Adrenal gland (tissue), 12 donors: ENCODE data around the gene COL4A1. TPM values are rescaled to one million over a fixed set of nuclear protein-coding genes. Genes with fewer than 3 reads are reported as not detected.

ENCODE experiments used
- DNase-seq, 7 donors: peaks; one replicate each; pipeline ENCODE4 v3.0.0-alpha.2; 2019 to 2020
- H3K27ac ChIP-seq, 5 donors: fragments of 200-600 bp; sonication (generic) in 4 of 5; 1 replicate in 3 of 5; 2 replicates in 2 of 5; pipeline versions ENCODE4 v1.5.1 to v1.8.0; 2016 to 2020; ENCODE audit warnings: mild to moderate bottlenecking in 1 of 5
- H3K27me3 ChIP-seq: fragments of 200-600 bp; 2 replicates; pipeline ENCODE4 v1.8.0; 2021
- H3K36me3 ChIP-seq, 2 donors: fragments of 200-600 bp; replicated peaks in 1 of 2; 1 replicate in 1 of 2; 2 replicates in 1 of 2; pipeline versions ENCODE4 v1.5.1 to v1.8.0; 2018 to 2022
- H3K4me1 ChIP-seq, 2 donors: fragments of 200-600 bp; replicated peaks in 1 of 2; 1 replicate in 1 of 2; 2 replicates in 1 of 2; pipeline versions ENCODE4 v1.5.1 to v1.8.0; 2018 to 2021
- H3K4me3 ChIP-seq, 4 donors: fragments of 200-600 bp; sonication (generic) in 3 of 4; one replicate each; pipeline ENCODE4 v1.5.1; 2016 to 2018
- H3K9me3 ChIP-seq, 3 donors: fragments of 200-600 bp; sonication (generic) in 1 of 3; replicated peaks in 1 of 3; 1 replicate in 2 of 3; 2 replicates in 1 of 3; pipeline versions ENCODE4 v1.5.1 to v1.8.0; 2016 to 2021
- POLR2A ChIP-seq, 2 donors: fragments of 450-650 bp; IDR thresholded peaks; one replicate each; pipeline ENCODE4 v1.6.1; 2017; ENCODE audit warnings: antibody characterized with exemption in 2 of 2, mild to moderate bottlenecking in 2 of 2, moderate library complexity in 1 of 2
- WGBS, 4 donors: extraction: QIAGEN DNeasy Blood & Tissue Kit in 2 of 4; methylation state at CpG; one replicate each; pipeline versions ENCODE4 v1.1.5 to v1.1.7; 2013 to 2017; 5-methylcytosine and 5-hydroxymethylcytosine counted together
- intact Hi-C, 2 donors: fragments of 100-400 bp; cut with DNase I; formaldehyde crosslinking; loops; one replicate each; pipeline versions ENCODE4 v1.14.1 to v1.15.0; 2022 to 2023
- polyA plus RNA-seq, 3 donors: library from polyadenylated mRNA; stranded (reverse); fragments of 200-250 nt in 2 of 3; fragments of 350-450 nt in 1 of 3; fragmentation: Illumina TruSeq in 1 of 3; extraction: RNeasy Lipid Tissue Mini Kit (QIAGEN cat#74804) in 1 of 3; gene quantifications; one replicate each; pipeline ENCODE4 v1.2.3, GENCODE V29; 2013 to 2014
- total RNA-seq, 9 donors: library from RNA; depleted of rRNA in 4 of 9; stranded (reverse); fragments of >200 nt in 4 of 9; fragments of 120-200 nt in 1 of 9; fragmentation: NEBNext Ultra II Directional in 1 of 9; extraction: Animal tissue kit (Norgen Biotek cat#: 25700) in 1 of 9; gene quantifications; one replicate each; pipeline versions ENCODE4 v1.1.0 to v1.2.4, GENCODE V29; 2013 to 2023
- TF ChIP-seq, protein P1 (sequence below), 6 experiments: fragments of 450-650 bp in 4 of 6; fragments of 200-600 bp in 2 of 6; sonication (generic) in 1 of 6; IDR thresholded peaks; 1 replicate in 5 of 6; 2 replicates in 1 of 6; pipeline versions ENCODE4 v1.5.1 to v1.8.0; 2016 to 2021; ENCODE audit warnings: antibody characterized with exemption in 6 of 6, mild to moderate bottlenecking in 2 of 6, moderate library complexity in 1 of 6
- donor health status: healthy with polysubstance abuse.
- donor health status: Bipolar disorder and iron deficiency.
- donor health status: DM: yes; HTN: yes; CAD: no.
- donor health status: DM: no; HTN: no; CAD: no.
- donor health status: DM: no; HTN: no; CAD: no.
- donor health status: DM: yes; HTN: yes; CAD: no.

The COL4A1 gene
- total and polyA plus RNA-seq, 12 donors, result 62.4 to 364 (median 183) TPM

DNA sequence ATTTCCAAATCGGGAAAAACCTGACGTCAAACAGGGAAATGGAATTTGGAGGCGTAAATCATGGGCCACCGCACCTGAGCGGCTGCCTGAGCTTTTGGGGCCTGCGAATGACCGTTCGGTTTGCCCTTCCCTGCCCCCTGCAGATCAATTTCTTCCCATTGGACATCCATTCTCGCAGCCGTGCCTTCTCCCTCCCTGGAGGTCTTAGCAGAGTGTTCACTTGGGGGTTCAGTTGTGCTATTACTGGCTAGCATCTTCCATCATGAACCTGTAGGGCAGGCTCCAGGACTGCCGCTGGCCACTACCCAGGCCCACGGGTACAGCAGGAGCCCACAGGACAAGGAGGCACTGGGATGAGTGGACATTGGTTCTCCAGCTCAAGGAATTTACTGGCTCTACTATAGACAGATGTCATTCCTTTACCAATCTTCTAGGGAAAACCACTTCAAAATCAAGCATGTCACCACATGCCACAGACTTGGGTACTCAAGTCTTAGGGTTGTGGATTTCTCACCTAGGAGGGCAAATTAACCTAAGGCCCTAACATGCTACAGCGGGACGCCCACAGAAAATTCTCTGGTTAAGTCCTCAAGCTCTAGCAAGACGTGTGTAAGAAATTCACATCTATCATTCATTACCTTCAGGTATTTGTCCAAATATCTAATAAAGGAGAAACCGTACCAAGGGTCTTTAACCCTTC lies 75.5 kb downstream of the COL4A1 start:
- Histone ChIP-seq H3K36me3 (peaks cover 0 to 1% of the 10 kb centered on the region in 2 donors), H3K4me1 (peaks cover 1 to 2% of the 10 kb centered on the region in 2 donors), H3K27me3 (no peaks in the 10 kb centered on the region), H3K27ac (peak overlapping the region in 1 of 5 donors; percentile 6), H3K9me3 (no peaks in the 10 kb centered on the region), H3K4me3 (no peak overlapping the region)
- no peak for TF ChIP-seq POLR2A (IDR thresholded peaks at IDR 0.05)
- TF ChIP-seq, protein P1, sequence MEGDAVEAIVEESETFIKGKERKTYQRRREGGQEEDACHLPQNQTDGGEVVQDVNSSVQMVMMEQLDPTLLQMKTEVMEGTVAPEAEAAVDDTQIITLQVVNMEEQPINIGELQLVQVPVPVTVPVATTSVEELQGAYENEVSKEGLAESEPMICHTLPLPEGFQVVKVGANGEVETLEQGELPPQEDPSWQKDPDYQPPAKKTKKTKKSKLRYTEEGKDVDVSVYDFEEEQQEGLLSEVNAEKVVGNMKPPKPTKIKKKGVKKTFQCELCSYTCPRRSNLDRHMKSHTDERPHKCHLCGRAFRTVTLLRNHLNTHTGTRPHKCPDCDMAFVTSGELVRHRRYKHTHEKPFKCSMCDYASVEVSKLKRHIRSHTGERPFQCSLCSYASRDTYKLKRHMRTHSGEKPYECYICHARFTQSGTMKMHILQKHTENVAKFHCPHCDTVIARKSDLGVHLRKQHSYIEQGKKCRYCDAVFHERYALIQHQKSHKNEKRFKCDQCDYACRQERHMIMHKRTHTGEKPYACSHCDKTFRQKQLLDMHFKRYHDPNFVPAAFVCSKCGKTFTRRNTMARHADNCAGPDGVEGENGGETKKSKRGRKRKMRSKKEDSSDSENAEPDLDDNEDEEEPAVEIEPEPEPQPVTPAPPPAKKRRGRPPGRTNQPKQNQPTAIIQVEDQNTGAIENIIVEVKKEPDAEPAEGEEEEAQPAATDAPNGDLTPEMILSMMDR (IDR thresholded peaks at IDR 0.05), result no peak
- DNase-seq, result peak in 1 of 7 donors; percentile 6
- 84 to 89% (median 87%) methylated on average over 15 to 16 of the region's 16 CpGs for WGBS, 4 donors
- intact Hi-C loops, result loop anchor here in 1 of 2 donors (5.0 kb wide), 1 partner anchor 181 kb away; no protein-coding TSS in a partner anchor

DNA sequence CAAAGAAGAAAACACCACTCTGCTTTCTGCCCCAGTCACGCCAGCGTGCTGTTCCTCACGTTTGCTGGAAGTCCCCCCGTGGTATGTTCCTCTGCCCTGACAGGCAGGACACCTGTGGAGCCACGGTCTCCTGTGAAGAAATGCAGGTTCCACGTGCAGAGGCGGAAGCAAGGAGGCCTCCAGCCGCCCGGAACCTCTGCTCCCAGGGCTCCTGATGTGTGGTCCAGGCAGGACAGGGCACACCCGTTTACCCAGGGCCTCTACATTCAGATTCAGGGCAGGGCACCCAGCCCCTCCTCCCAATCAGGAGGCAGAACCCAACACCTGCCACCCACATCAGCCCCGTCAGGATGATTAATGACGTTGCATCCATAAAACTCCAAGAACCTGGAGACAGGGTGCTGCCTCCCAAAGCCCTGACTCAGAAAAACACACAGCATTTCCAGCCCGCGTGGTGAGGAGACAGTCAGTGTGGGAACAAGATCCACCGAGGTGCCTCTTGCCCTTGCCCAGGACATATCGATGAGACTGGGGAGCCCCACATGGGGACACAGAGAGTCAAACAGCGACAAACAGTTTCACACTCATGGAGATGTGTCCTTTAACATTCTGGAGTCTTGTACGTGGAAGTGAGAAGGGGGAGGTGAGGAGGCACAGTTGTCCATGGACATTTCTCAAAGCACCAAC lies 76.2 kb downstream of the COL4A1 start:
- intact Hi-C loops, result loop anchor here in 1 of 2 donors (5.0 kb wide), 1 partner anchor 181 kb away; no protein-coding TSS in a partner anchor

DNA sequence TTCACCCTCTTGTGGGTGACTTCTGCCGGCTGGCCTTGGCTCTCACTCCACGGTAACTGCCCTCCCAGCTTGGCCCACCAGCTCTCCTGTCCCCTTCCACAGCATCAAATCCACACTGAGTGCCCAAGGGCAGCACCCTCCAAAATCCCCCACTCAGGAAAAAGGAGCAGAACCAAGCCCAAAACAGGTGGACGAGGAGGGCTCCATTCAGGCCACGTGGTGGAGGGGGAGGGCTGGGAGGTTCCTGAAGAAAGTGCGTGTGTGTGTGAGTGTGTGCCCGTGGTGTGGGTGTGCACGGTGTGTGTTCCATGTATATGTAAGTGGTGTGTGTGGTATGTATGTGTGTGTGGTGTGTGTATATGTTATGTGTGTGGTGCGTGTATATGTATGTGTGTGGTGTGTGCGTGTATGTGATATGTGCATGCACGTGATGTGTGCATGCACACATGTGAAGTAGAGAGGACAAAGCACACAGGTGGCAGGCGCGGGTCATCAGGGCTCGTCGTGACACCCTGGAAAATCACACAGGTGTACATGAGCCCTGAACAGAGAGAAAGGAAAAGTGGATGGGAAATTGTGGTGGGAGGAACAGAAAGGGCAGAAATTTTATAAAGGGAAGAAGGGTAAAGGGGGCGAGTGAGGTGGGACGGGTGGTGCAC lies 76.9 kb downstream of the COL4A1 start:
- Histone ChIP-seq H3K4me1 (peaks cover 4 to 12% of the 10 kb centered on the region in 2 donors), H3K27ac (peak overlapping the region in 1 of 5 donors; percentile 41), H3K27me3 (no peaks in the 10 kb centered on the region), H3K36me3 (no peaks in the 10 kb centered on the region), H3K9me3 (no peaks in the 10 kb centered on the region), H3K4me3 (no peak overlapping the region)
- no peak for TF ChIP-seq POLR2A (IDR thresholded peaks at IDR 0.05)
- TF ChIP-seq, protein P1 (IDR thresholded peaks at IDR 0.05), result no peak
- intact Hi-C loops, result loop anchor here (5.0 to 10.0 kb wide), 2 partner anchors 182 to 215 kb away; no protein-coding TSS in a partner anchor
- WGBS, 4 donors, result 86 to 91% (median 90%) methylated on average over 16 of the region's 16 CpGs
- peak in 1 of 7 donors; percentile 42 for DNase-seq

More for the DNA sequence above, 76.2 kb downstream of the COL4A1 start:
- WGBS, 4 donors, result 81 to 84% (median 82%) methylated on average over 10 to 18 of the region's 18 CpGs
- H3K27ac ChIP-seq, result peak overlapping the region in 1 of 5 donors; percentile 6
- peak in 2 of 7 donors; percentile 11 to 50 for DNase-seq
- TF ChIP-seq, protein P1 (IDR thresholded peaks at IDR 0.05), result no peak
- no peak for TF ChIP-seq POLR2A (IDR thresholded peaks at IDR 0.05)
- no peaks in the 10 kb centered on the region for H3K36me3 ChIP-seq
- H3K27me3 ChIP-seq, result no peaks in the 10 kb centered on the region
- H3K4me1 ChIP-seq, result peaks cover 4 to 9% of the 10 kb centered on the region in 2 donors
- no peaks in the 10 kb centered on the region for H3K9me3 ChIP-seq
- H3K4me3 ChIP-seq, result no peak overlapping the region
